T-helper 17 cell (primary cell): ENCODE results near the gene SAMD13. TPM values are rescaled to one million over a fixed set of nuclear protein-coding genes. Genes with fewer than 3 reads are reported as not detected.

Source experiments
- ATAC-seq: fragments of 150-1000 bp; cut with Tn5 transposase; 2 replicates; pipeline ENCODE4 v1.10.0; 2021; ENCODE audit warnings: mild to moderate bottlenecking, moderate library complexity
- DNase-seq, 3 donors: peaks; one replicate each; pipeline versions ENCODE4 v3.0.0 to v3.0.0-alpha.2; 2020 to 2021
- H3K9me3 ChIP-seq: one replicate; pipeline ENCODE4 v1.7.0; 2013; ENCODE audit warnings: low read length, mild to moderate bottlenecking; ENCODE audit not compliant: control insufficient read depth, poor library complexity, severe bottlenecking
- H3K27ac Mint-ChIP-seq: one replicate; pipeline ENCODE4 v1.8.0; 2022; ENCODE audit warnings: mild to moderate bottlenecking, moderate library complexity, mixed read lengths
- H3K27me3 Mint-ChIP-seq: one replicate; pipeline ENCODE4 v1.8.0; 2022; ENCODE audit warnings: mixed read lengths
- H3K36me3 Mint-ChIP-seq: one replicate; pipeline ENCODE4 v1.8.0; 2022; ENCODE audit warnings: low read depth, mixed read lengths
- H3K4me1 Mint-ChIP-seq: one replicate; pipeline ENCODE4 v1.8.0; 2022; ENCODE audit warnings: mild to moderate bottlenecking, mixed read lengths
- H3K4me3 Mint-ChIP-seq: one replicate; pipeline ENCODE4 v1.8.0; 2022; ENCODE audit warnings: mild to moderate bottlenecking, moderate library complexity, mixed read lengths
- total RNA-seq, 4 donors: library from RNA in 2 of 4; stranded (reverse) in 2 of 4; gene quantifications; one replicate each; pipeline ENCODE4 v1.2.3 and lab custom pipeline; 2022 to 2026

SAMD13 gene
- total RNA-seq, 2 donors from 2014 or later: not detected

DNA sequence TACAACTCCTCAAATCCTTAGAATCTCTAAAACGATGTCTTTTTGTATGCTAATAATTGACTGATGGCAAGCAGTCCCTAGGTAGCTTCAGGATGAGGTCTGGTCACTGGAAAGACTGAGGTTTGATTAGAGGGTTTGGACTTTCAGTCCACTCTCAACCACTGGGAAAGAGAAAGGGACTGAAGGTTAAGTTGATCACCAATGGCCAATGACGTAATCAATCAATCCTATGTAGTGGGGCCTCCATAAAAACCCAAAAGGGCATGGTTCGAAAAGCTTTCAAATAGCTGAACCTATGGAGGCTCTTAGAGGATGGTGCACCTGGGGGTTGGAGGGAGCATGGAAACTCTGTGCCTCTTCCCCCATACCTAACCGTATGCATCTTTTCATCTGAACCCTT is 57.2 kb downstream of the SAMD13 start:
- DNase-seq (no peak), ATAC-seq (no peak)
- Mint-ChIP-seq H3K27me3 (peaks cover 7% of the 10 kb centered on the region), H3K4me1 (peaks cover 4% of the 10 kb centered on the region), H3K4me3 (no peak overlapping the region), H3K27ac (no peak overlapping the region), H3K36me3 (peaks cover 2% of the 10 kb centered on the region)
- H3K9me3 ChIP-seq: no peaks in the 10 kb centered on the region

DNA sequence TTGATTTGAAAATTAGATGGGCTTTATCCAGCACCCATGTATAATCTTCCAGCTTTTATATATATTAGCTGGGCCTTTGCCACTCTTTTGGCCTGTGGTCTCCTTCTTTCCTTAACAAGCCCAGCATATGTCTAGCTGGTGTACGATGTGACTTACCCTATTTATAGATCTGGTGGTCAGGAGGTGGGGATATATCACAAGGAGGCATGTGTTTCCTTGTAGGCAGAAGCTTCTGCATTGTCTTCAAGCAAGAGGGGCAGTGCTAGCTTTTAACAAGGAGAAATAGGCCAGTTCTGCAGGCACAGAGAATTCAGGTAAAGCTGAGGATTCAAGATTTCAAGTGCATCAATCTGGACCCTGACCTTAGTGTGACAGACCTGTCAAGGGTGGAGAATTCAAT is 58.8 kb downstream of the SAMD13 start:
- no peaks in the 10 kb centered on the region for H3K9me3 ChIP-seq
- no peak overlapping the region for H3K27ac Mint-ChIP-seq
- ATAC-seq (no peak), DNase-seq (no peak)
- peaks cover 6% of the 10 kb centered on the region for H3K27me3 Mint-ChIP-seq
- peaks cover 4% of the 10 kb centered on the region for H3K4me1 Mint-ChIP-seq
- H3K4me3 Mint-ChIP-seq: no peak overlapping the region
- H3K36me3 Mint-ChIP-seq: peaks cover 2% of the 10 kb centered on the region

DNA sequence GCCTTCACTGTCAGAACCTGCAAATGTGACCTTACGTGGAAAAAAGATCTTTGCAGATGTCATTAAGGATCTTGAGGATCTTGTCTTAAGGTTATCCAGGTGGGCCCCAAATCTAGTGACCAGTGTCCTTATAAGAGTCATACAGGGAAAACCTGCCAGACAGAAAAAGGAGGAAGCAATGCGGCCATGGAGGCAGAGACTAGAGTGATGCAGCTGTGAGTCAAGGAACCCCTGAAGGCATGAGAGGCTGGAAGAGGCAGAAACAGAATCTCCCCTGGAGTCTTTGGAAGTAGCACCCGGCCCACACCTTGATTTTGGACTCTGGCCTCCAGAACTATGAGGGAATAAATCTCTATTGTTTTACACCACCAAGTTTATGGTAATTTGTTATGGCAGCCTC is 60.3 kb downstream of the SAMD13 start:
- Mint-ChIP-seq H3K27ac (no peak overlapping the region), H3K4me3 (no peak overlapping the region), H3K27me3 (peaks cover 6% of the 10 kb centered on the region), H3K4me1 (peaks cover 4% of the 10 kb centered on the region), H3K36me3 (peaks cover 1% of the 10 kb centered on the region)
- no peak for DNase-seq
- no peak for ATAC-seq
- no peaks in the 10 kb centered on the region for H3K9me3 ChIP-seq

DNA sequence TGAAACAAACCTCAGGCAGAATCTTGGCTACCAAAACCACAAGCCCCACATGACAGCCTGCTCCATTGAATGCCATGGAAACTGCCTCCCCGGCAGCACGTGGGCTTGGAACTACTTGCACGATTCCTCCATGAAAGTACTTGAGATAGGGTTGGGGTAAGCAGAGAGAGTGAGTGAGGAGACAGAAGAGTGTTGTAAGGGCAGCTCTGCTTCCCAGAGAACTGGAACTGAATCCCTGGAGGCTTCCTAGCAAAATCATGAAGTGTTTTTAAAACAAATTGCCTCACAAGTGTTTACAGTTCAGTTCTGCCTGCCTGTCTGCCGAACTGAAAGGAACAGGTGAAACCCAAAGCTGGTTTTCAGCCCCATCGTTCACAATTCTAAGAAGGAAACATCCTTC is 61.5 kb downstream of the SAMD13 start:
- Mint-ChIP-seq H3K4me3 (no peak overlapping the region), H3K27ac (no peak overlapping the region), H3K27me3 (peaks cover 3% of the 10 kb centered on the region), H3K36me3 (no peaks in the 10 kb centered on the region), H3K4me1 (peaks cover 4% of the 10 kb centered on the region)
- ATAC-seq (no peak), DNase-seq (no peak)
- no peaks in the 10 kb centered on the region for H3K9me3 ChIP-seq

DNA sequence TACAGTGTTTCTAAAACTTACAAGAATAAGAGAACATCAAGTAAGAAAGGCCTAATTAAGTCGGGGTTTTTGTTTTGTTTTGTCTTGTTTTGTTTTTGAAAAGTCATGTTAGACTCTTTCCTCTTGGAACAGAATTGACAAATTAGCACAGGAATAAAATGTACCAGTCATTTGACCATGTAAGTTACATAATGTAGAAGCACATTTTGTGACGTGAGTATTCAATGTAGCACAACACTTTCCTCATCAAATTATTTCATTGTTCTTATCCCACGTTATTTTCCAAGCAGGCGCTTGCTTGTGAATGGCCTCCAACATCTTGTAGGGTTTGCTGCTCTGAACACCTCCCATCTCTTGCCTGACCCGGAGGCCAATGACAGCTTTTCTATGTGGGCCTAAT is 62.1 kb downstream of the SAMD13 start:
- Mint-ChIP-seq H3K27me3 (no peaks in the 10 kb centered on the region), H3K4me1 (peaks cover 4% of the 10 kb centered on the region), H3K36me3 (no peaks in the 10 kb centered on the region), H3K27ac (no peak overlapping the region), H3K4me3 (no peak overlapping the region)
- H3K9me3 ChIP-seq: peaks cover under 1% of the 10 kb centered on the region
- no peak for DNase-seq
- ATAC-seq: no peak

- no peak for DNase-seq
- H3K4me1 Mint-ChIP-seq: peaks cover 4% of the 10 kb centered on the region
- peaks cover 2% of the 10 kb centered on the region for H3K9me3 ChIP-seq
- H3K4me3 Mint-ChIP-seq: no peak overlapping the region
- H3K36me3 Mint-ChIP-seq: no peaks in the 10 kb centered on the region
- no peak overlapping the region for H3K27ac Mint-ChIP-seq
- H3K27me3 Mint-ChIP-seq: no peaks in the 10 kb centered on the region
- no peak for ATAC-seq
Measured at GRCh38 chr1:84365225-84366221, 64.0 kb downstream of the SAMD13 start.

DNA sequence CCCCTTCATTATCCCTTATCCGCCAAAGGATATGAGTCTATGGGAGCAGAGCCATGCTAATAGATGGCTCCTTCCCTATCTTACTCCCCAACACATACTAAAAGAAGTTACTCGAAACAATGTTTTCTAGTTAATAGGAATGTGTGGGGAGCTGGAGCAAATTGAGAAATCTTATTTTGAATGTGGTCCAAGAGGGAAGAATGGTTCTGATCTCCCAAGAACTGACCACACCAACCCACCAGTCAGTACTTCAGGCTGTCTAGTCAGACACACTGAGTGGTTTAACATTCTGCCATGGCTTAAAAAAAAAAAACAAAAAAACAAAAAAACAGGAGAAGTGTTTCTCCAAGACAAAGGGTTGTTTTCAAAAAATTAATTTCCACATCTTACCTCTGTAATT is 65.3 kb downstream of the SAMD13 start:
- H3K4me3 Mint-ChIP-seq: no peak overlapping the region
- no peaks in the 10 kb centered on the region for H3K36me3 Mint-ChIP-seq
- H3K9me3 ChIP-seq: peaks cover 2% of the 10 kb centered on the region
- no peak overlapping the region for H3K27ac Mint-ChIP-seq
- ATAC-seq (no peak), DNase-seq (no peak)
- peaks cover 4% of the 10 kb centered on the region for H3K4me1 Mint-ChIP-seq
- no peaks in the 10 kb centered on the region for H3K27me3 Mint-ChIP-seq

- H3K4me1 Mint-ChIP-seq: peaks cover 4% of the 10 kb centered on the region
- H3K27ac Mint-ChIP-seq: no peak overlapping the region
Measured at GRCh38 chr1:84367219-84367618, 65.7 kb downstream of the SAMD13 start.

GRCh38 chr1:84368441-84368840 is 66.9 kb downstream of the SAMD13 start:
- no peaks in the 10 kb centered on the region for H3K4me1 Mint-ChIP-seq
- no peak for DNase-seq
- no peak overlapping the region for H3K27ac Mint-ChIP-seq
- no peaks in the 10 kb centered on the region for H3K36me3 Mint-ChIP-seq
- ATAC-seq: no peak
- no peaks in the 10 kb centered on the region for H3K27me3 Mint-ChIP-seq
- H3K9me3 ChIP-seq: peaks cover 2% of the 10 kb centered on the region
- H3K4me3 Mint-ChIP-seq: no peak overlapping the region

More at GRCh38 chr1:84367219-84367618, 65.7 kb downstream of the SAMD13 start:
- H3K36me3 Mint-ChIP-seq: no peaks in the 10 kb centered on the region
- H3K27me3 Mint-ChIP-seq: no peaks in the 10 kb centered on the region
- no peak overlapping the region for H3K4me3 Mint-ChIP-seq
- ATAC-seq (no peak), DNase-seq (no peak)
- peaks cover 2% of the 10 kb centered on the region for H3K9me3 ChIP-seq

- ATAC-seq (no peak), DNase-seq (no peak)
- no peaks in the 10 kb centered on the region for H3K4me1 Mint-ChIP-seq
Measured at GRCh38 chr1:84370266-84370665, 68.8 kb downstream of the SAMD13 start.

DNA sequence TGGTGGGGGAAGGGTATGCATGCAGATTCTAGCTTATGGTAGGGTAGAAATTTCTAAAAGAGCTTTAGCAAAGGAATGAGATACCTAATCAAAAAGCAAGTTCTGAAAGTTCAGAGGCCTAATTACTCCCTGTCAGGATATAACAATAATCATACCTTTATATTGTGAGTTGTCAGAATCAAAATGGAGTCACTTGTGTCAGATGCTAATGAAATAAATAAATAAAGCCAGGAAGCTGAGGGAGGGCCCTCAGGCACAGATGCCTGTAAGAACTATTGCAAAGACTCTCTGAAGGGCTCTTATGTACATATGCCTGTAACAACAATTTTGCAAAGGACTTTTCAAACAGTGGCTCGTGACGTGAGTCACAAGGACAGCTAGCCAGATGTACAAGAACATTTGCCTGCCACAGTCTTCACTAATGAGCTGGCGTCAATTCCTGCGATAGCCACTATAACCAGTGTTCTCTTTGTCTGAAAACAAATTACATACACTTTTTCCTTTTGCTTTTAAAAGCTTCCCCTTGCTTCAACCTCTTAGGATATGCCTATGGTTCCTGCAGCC is 69.4 kb downstream of the SAMD13 start:
- no peak overlapping the region for H3K27ac Mint-ChIP-seq

More at GRCh38 chr1:84370266-84370665, 68.8 kb downstream of the SAMD13 start:
- H3K27ac Mint-ChIP-seq: no peak overlapping the region
- peaks cover 5% of the 10 kb centered on the region for H3K27me3 Mint-ChIP-seq
- no peaks in the 10 kb centered on the region for H3K36me3 Mint-ChIP-seq
- H3K9me3 ChIP-seq: peaks cover 2% of the 10 kb centered on the region
- H3K4me3 Mint-ChIP-seq: no peak overlapping the region

DNA sequence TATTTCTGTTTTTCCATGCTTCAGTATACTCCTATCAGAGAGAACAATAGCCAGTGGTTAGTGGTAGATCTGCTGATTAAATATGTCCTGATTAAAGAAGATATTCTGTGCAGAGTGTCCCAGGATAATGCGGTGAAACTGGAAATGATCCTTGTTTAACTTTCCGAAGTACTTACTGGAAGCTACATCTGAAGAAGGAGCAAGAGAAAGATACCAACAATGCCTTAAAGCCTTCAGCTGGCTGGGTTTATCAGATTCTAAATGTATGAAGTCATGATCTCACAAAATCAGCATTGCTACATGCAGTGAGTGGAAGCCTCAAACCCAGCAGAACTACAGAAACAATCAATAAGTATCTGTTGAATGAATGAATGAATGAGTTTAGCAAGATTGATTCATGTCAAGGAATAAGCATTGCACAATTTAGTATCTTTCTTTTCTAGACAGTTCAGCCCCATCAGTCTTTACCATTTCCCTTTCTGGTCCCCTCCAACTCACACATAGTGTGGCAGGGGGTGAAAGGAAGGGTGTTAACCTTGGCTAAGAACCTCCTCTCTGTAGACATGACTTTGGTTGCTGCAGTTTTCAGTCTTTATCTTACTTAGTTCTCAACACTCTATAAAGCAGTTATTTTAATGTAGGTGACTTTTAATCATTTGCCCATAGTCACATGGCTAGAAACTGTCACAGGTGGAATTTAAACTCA is 72.1 kb downstream of the SAMD13 start:
- Mint-ChIP-seq H3K27ac (no peak overlapping the region), H3K4me3 (no peak overlapping the region), H3K4me1 (no peaks in the 10 kb centered on the region), H3K27me3 (peaks cover 5% of the 10 kb centered on the region), H3K36me3 (peaks cover 2% of the 10 kb centered on the region)
- DNase-seq: no peak
- ATAC-seq: no peak
- peaks cover 1% of the 10 kb centered on the region for H3K9me3 ChIP-seq

More for the DNA sequence above, 69.4 kb downstream of the SAMD13 start:
- Mint-ChIP-seq H3K27me3 (peaks cover 5% of the 10 kb centered on the region), H3K4me3 (no peak overlapping the region), H3K4me1 (no peaks in the 10 kb centered on the region), H3K36me3 (no peaks in the 10 kb centered on the region)
- H3K9me3 ChIP-seq: peaks cover 2% of the 10 kb centered on the region
- ATAC-seq (no peak), DNase-seq (no peak)

- no peak overlapping the region for H3K27ac Mint-ChIP-seq
- H3K27me3 Mint-ChIP-seq: peaks cover 5% of the 10 kb centered on the region
- H3K4me1 Mint-ChIP-seq: no peaks in the 10 kb centered on the region
- DNase-seq (no peak), ATAC-seq (no peak)
- no peaks in the 10 kb centered on the region for H3K9me3 ChIP-seq
- peaks cover 2% of the 10 kb centered on the region for H3K36me3 Mint-ChIP-seq
- H3K4me3 Mint-ChIP-seq: no peak overlapping the region
Measured at GRCh38 chr1:84374991-84375696, 73.6 kb downstream of the SAMD13 start.
